Stimulated activated naive CD8-positive, alpha-beta T cell treated with anti-CD3 and anti-CD28 coated beads, Interleukin-15, amount 100 ng/mL, for 72 hours (primary cell): ENCODE results near the gene FBLN7.

ENCODE experiments used
- ATAC-seq: fragments of 150-1000 bp; cut with Tn5 transposase; 2 replicates; pipeline ENCODE4 v1.10.0; 2021; ENCODE audit warnings: mild to moderate bottlenecking, moderate library complexity
- DNase-seq, 2 donors: peaks; one replicate each; pipeline ENCODE4 v3.0.0; 2021 to 2022
- H3K27ac Mint-ChIP-seq, 2 donors: one replicate each; pipeline ENCODE4 v1.8.0; 2022; ENCODE audit warnings: mild to moderate bottlenecking in 2 of 2, mixed read lengths in 2 of 2, moderate library complexity in 2 of 2
- H3K27me3 Mint-ChIP-seq: one replicate; pipeline ENCODE4 v1.8.0; 2022; ENCODE audit warnings: mixed read lengths
- H3K4me1 Mint-ChIP-seq: one replicate; pipeline ENCODE4 v1.8.0; 2022; ENCODE audit warnings: mild to moderate bottlenecking, mixed read lengths
- H3K4me3 Mint-ChIP-seq, 2 donors: one replicate each; pipeline ENCODE4 v1.8.0; 2022; ENCODE audit warnings: mild to moderate bottlenecking in 2 of 2, mixed read lengths in 2 of 2, moderate library complexity in 1 of 2
- H3K9me3 Mint-ChIP-seq, 2 donors: one replicate each; pipeline ENCODE4 v1.8.0; 2022; ENCODE audit warnings: mixed read lengths in 2 of 2

The FBLN7 gene

GRCh38 chr2:112162341-112162740, 24.2 kb downstream of the FBLN7 start:
- peaks cover 16% of the 10 kb centered on the region for H3K4me1 Mint-ChIP-seq
- H3K4me3 Mint-ChIP-seq: no peak overlapping the region
- DNase-seq (no peak), ATAC-seq (no peak)
- H3K27ac Mint-ChIP-seq: no peak overlapping the region
- no peaks in the 10 kb centered on the region for H3K27me3 Mint-ChIP-seq
- no peaks in the 10 kb centered on the region for H3K9me3 Mint-ChIP-seq

GRCh38 chr2:112162956-112163355, 24.8 kb downstream of the FBLN7 start:
- H3K4me3 Mint-ChIP-seq: no peak overlapping the region

GRCh38 chr2:112163541-112163981, 25.4 kb downstream of the FBLN7 start:
- no peak overlapping the region for H3K4me3 Mint-ChIP-seq
- ATAC-seq (no peak), DNase-seq (no peak)
- H3K9me3 Mint-ChIP-seq: no peaks in the 10 kb centered on the region
- H3K27ac Mint-ChIP-seq: no peak overlapping the region
- no peaks in the 10 kb centered on the region for H3K27me3 Mint-ChIP-seq
- peaks cover 9% of the 10 kb centered on the region for H3K4me1 Mint-ChIP-seq

More at GRCh38 chr2:112162956-112163355, 24.8 kb downstream of the FBLN7 start:
- no peak for ATAC-seq
- H3K4me1 Mint-ChIP-seq: peaks cover 11% of the 10 kb centered on the region
- no peak for DNase-seq
- no peak overlapping the region for H3K27ac Mint-ChIP-seq
- H3K9me3 Mint-ChIP-seq: no peaks in the 10 kb centered on the region
- no peaks in the 10 kb centered on the region for H3K27me3 Mint-ChIP-seq

- Mint-ChIP-seq H3K9me3 (no peaks in the 10 kb centered on the region), H3K4me3 (no peak overlapping the region), H3K27ac (no peak overlapping the region), H3K4me1 (peaks cover 9% of the 10 kb centered on the region), H3K27me3 (no peaks in the 10 kb centered on the region)
- DNase-seq: no peak
- no peak for ATAC-seq
Observed at GRCh38 chr2:112164876-112165275, 26.7 kb downstream of the FBLN7 start.

GRCh38 chr2:112165296-112165695, 27.1 kb downstream of the FBLN7 start:
- ATAC-seq (no peak), DNase-seq (no peak)
- H3K27me3 Mint-ChIP-seq: no peaks in the 10 kb centered on the region
- no peaks in the 10 kb centered on the region for H3K9me3 Mint-ChIP-seq
- no peak overlapping the region for H3K4me3 Mint-ChIP-seq
- H3K4me1 Mint-ChIP-seq: peaks cover 9% of the 10 kb centered on the region
- no peak overlapping the region for H3K27ac Mint-ChIP-seq

GRCh38 chr2:112166806-112167499, 28.8 kb downstream of the FBLN7 start:
- no peak for ATAC-seq
- no peaks in the 10 kb centered on the region for H3K9me3 Mint-ChIP-seq

GRCh38 chr2:112168422-112169124, 30.4 kb downstream of the FBLN7 start:
- Mint-ChIP-seq H3K27me3 (no peaks in the 10 kb centered on the region), H3K27ac (no peak overlapping the region), H3K9me3 (no peaks in the 10 kb centered on the region), H3K4me1 (peaks cover 15% of the 10 kb centered on the region), H3K4me3 (no peak overlapping the region)
- DNase-seq (no peak), ATAC-seq (no peak)

More at GRCh38 chr2:112166806-112167499, 28.8 kb downstream of the FBLN7 start:
- H3K4me1 Mint-ChIP-seq: peaks cover 9% of the 10 kb centered on the region
- no peak for DNase-seq
- no peak overlapping the region for H3K4me3 Mint-ChIP-seq
- H3K27ac Mint-ChIP-seq: no peak overlapping the region
- H3K27me3 Mint-ChIP-seq: no peaks in the 10 kb centered on the region

- Mint-ChIP-seq H3K27ac (no peak overlapping the region), H3K4me1 (peaks cover 17% of the 10 kb centered on the region), H3K9me3 (no peaks in the 10 kb centered on the region)
Observed at GRCh38 chr2:112170495-112170894, 32.3 kb downstream of the FBLN7 start.

GRCh38 chr2:112173646-112174319, 35.6 kb downstream of the FBLN7 start:
- ATAC-seq: no peak
- Mint-ChIP-seq H3K4me3 (no peak overlapping the region), H3K4me1 (peaks cover 8% of the 10 kb centered on the region), H3K27ac (no peak overlapping the region), H3K27me3 (no peaks in the 10 kb centered on the region), H3K9me3 (no peaks in the 10 kb centered on the region)
- DNase-seq: no peak

More at GRCh38 chr2:112170495-112170894, 32.3 kb downstream of the FBLN7 start:
- no peak for ATAC-seq
- DNase-seq: no peak
- Mint-ChIP-seq H3K27me3 (no peaks in the 10 kb centered on the region), H3K4me3 (no peak overlapping the region)

- peaks cover 8% of the 10 kb centered on the region for H3K4me1 Mint-ChIP-seq
- peaks cover 2% of the 10 kb centered on the region for H3K27me3 Mint-ChIP-seq
- peaks cover 0 to 2% of the 10 kb centered on the region in 2 donors for H3K9me3 Mint-ChIP-seq
- ATAC-seq: no peak
- no peak for DNase-seq
- H3K4me3 Mint-ChIP-seq: no peak overlapping the region
- H3K27ac Mint-ChIP-seq: no peak overlapping the region
Observed at GRCh38 chr2:112174383-112174782, 36.2 kb downstream of the FBLN7 start.

GRCh38 chr2:112175333-112175732, 37.1 kb downstream of the FBLN7 start:
- peaks cover 0 to 8% of the 10 kb centered on the region in 2 donors for H3K9me3 Mint-ChIP-seq
- no peak overlapping the region for H3K27ac Mint-ChIP-seq
- peaks cover 8% of the 10 kb centered on the region for H3K4me1 Mint-ChIP-seq
- peaks cover 8% of the 10 kb centered on the region for H3K27me3 Mint-ChIP-seq
- ATAC-seq: no peak
- no peak overlapping the region for H3K4me3 Mint-ChIP-seq
- no peak for DNase-seq

GRCh38 chr2:112175958-112176573, 37.9 kb downstream of the FBLN7 start:
- peaks cover 8% of the 10 kb centered on the region for H3K4me1 Mint-ChIP-seq
- no peak overlapping the region for H3K4me3 Mint-ChIP-seq
- H3K9me3 Mint-ChIP-seq: peaks cover 0 to 8% of the 10 kb centered on the region in 2 donors
- DNase-seq: no peak
- peaks cover 8% of the 10 kb centered on the region for H3K27me3 Mint-ChIP-seq
- no peak for ATAC-seq
- H3K27ac Mint-ChIP-seq: no peak overlapping the region

- Mint-ChIP-seq H3K27me3 (peaks cover 8% of the 10 kb centered on the region), H3K4me3 (peak overlapping the region; percentile 50 to 71), H3K9me3 (peaks cover 0 to 8% of the 10 kb centered on the region in 2 donors), H3K27ac (no peak overlapping the region), H3K4me1 (peaks cover 44% of the 10 kb centered on the region)
- ATAC-seq (peak; percentile 80), DNase-seq (peak; percentile 32 to 42)
Observed at GRCh38 chr2:112181571-112182290, 43.5 kb downstream of the FBLN7 start.

- H3K4me3 Mint-ChIP-seq: peak overlapping the region; percentile 50 to 71
- peak overlapping the region in 1 of 2 donors; percentile 64 for H3K27ac Mint-ChIP-seq
- H3K27me3 Mint-ChIP-seq: peaks cover 8% of the 10 kb centered on the region
- ATAC-seq (peak; percentile 37), DNase-seq (peak in 1 of 2 donors; percentile 22)
- H3K4me1 Mint-ChIP-seq: peaks cover 52% of the 10 kb centered on the region
- H3K9me3 Mint-ChIP-seq: peaks cover 4 to 13% of the 10 kb centered on the region in 2 donors
Observed at GRCh38 chr2:112182581-112183034, 44.4 kb downstream of the FBLN7 start.
